GM19395 (cell line): Measurements from ENCODE around the gene SLC49A3.
"Not testable (repeated sequence)": the region's sequence is repeated elsewhere in the genome, so short reads cannot be mapped to it uniquely, and the experiment has no call there.

Experiments used
- ATAC-seq: cut with Tn5 transposase; IDR thresholded peaks from one replicate; pipeline ENCODE4 v1.9.1; 2021; ENCODE audit warnings: mild to moderate bottlenecking, moderate library complexity; ENCODE audit not compliant: unreplicated experiment

The SLC49A3 gene

GRCh38 chr4:688854-689681 lies at the start of gene SLC49A3:
Gene SLC49A3, minus strand, starts transcription at chr4:689151. Its CDS starts 24 bp downstream, at chr4:689127.
- no peak for ATAC-seq

GRCh38 chr4:736561-736960 lies 47.6 kb upstream of the SLC49A3 start:
- ATAC-seq, result not testable (repeated sequence)

- no peak for ATAC-seq
These were observed 46.6 kb upstream of the SLC49A3 start for GRCh38 chr4:735583-735982.

- ATAC-seq, result no peak
These were observed 46.0 kb upstream of the SLC49A3 start for GRCh38 chr4:734951-735350.

GRCh38 chr4:734075-734474 lies 45.1 kb upstream of the SLC49A3 start:
- no peak for ATAC-seq

- no peak for ATAC-seq
These were observed 44.7 kb upstream of the SLC49A3 start for GRCh38 chr4:733631-733980.

- no peak for ATAC-seq
These were observed 44.1 kb upstream of the SLC49A3 start for GRCh38 chr4:732911-733630.

GRCh38 chr4:732486-732885 lies 43.5 kb upstream of the SLC49A3 start:
- ATAC-seq, result no peak

- ATAC-seq, result not testable (repeated sequence)
These were observed 43.0 kb upstream of the SLC49A3 start for GRCh38 chr4:731954-732353.

- not testable (repeated sequence) for ATAC-seq
These were observed 42.3 kb upstream of the SLC49A3 start for GRCh38 chr4:730946-731904.

GRCh38 chr4:730511-730910 lies 41.6 kb upstream of the SLC49A3 start:
- ATAC-seq, result no peak

GRCh38 chr4:729336-730315 lies 40.7 kb upstream of the SLC49A3 start:
- ATAC-seq, result no peak

GRCh38 chr4:727576-727975 lies 38.6 kb upstream of the SLC49A3 start:
- ATAC-seq, result no peak

- ATAC-seq, result no peak
These were observed 37.9 kb upstream of the SLC49A3 start for GRCh38 chr4:726838-727237.

- ATAC-seq, result no peak
These were observed 37.4 kb upstream of the SLC49A3 start for GRCh38 chr4:726235-726787.

GRCh38 chr4:725391-726234 lies 36.7 kb upstream of the SLC49A3 start:
- ATAC-seq, result no peak

GRCh38 chr4:723751-724530 lies 35.0 kb upstream of the SLC49A3 start:
- ATAC-seq, result no peak

- ATAC-seq, result no peak
These were observed 34.0 kb upstream of the SLC49A3 start for GRCh38 chr4:722851-723360.
